Activated naive CD8-positive, alpha-beta T cell treated with anti-CD3 and anti-CD28 coated beads, Interleukin-2, amount 10 ng/mL, durations not matched to agents 7 days and 5 days (primary cell): ENCODE results near the gene SMAGP. TPM values are rescaled to one million over a fixed set of nuclear protein-coding genes. Genes with fewer than 3 reads are reported as not detected.

ENCODE experiments used
- ATAC-seq: fragments of 150-1000 bp; cut with Tn5 transposase; one replicate; pipeline ENCODE4 v1.10.0; 2021; ENCODE audit warnings: low read depth, moderate library complexity
- POLR2A ChIA-PET: fragments of 350-600 bp; sonication (Branson Sonifier 250); formaldehyde crosslinking; loops from one replicate; lab custom pipeline; 2021; ENCODE audit warnings: antibody characterized with exemption; lab: Charles Lee
- DNase-seq: peaks from one replicate; pipeline ENCODE4 v3.0.0; 2021
- H3K27ac Mint-ChIP-seq: one replicate; pipeline ENCODE4 v1.8.0; 2022; ENCODE audit warnings: mild to moderate bottlenecking, mixed read lengths
- H3K27me3 Mint-ChIP-seq: one replicate; pipeline ENCODE4 v1.8.0; 2022; ENCODE audit warnings: mild to moderate bottlenecking, moderate library complexity, mixed read lengths
- H3K36me3 Mint-ChIP-seq: one replicate; pipeline ENCODE4 v1.8.0; 2021; ENCODE audit warnings: mild to moderate bottlenecking, mixed read lengths
- H3K4me1 Mint-ChIP-seq: one replicate; pipeline ENCODE4 v1.8.0; 2021; ENCODE audit warnings: mixed read lengths
- H3K4me3 Mint-ChIP-seq: one replicate; pipeline ENCODE4 v1.8.0; 2022; ENCODE audit warnings: mild to moderate bottlenecking, moderate library complexity, mixed read lengths
- H3K9me3 Mint-ChIP-seq: one replicate; pipeline ENCODE4 v1.8.0; 2021; ENCODE audit warnings: mixed read lengths
- total RNA-seq, 2 experiments: library from RNA; stranded (reverse); gene quantifications; one replicate each; pipeline ENCODE4 v1.2.3, GENCODE V29; 2021

The SMAGP gene
- total RNA-seq, 2 experiments from 2014 or later, result 4.1 to 5.6 TPM

GRCh38 chr12:51247523-51248206 is 22.6 kb downstream of the SMAGP start:
- no peaks in the 10 kb centered on the region for H3K27me3 Mint-ChIP-seq
- ATAC-seq (no peak), DNase-seq (no peak)
- H3K36me3 Mint-ChIP-seq, result peaks cover 12% of the 10 kb centered on the region
- POLR2A ChIA-PET, result no interaction called here
- H3K4me3 Mint-ChIP-seq, result peak overlapping the region; percentile 53
- peaks cover 33% of the 10 kb centered on the region for H3K4me1 Mint-ChIP-seq
- no peaks in the 10 kb centered on the region for H3K9me3 Mint-ChIP-seq
- peak overlapping the region; percentile 68 for H3K27ac Mint-ChIP-seq

GRCh38 chr12:51246254-51246853 is 23.9 kb downstream of the SMAGP start:
- peaks cover 38% of the 10 kb centered on the region for H3K4me1 Mint-ChIP-seq
- POLR2A ChIA-PET, result interaction anchor here (0.6 to 0.9 kb wide), 2 partner anchors 94 to 577 kb away, joined by 3 to 4 read pairs; no protein-coding TSS in a partner anchor
- peak overlapping the region; percentile 84 for H3K27ac Mint-ChIP-seq
- H3K4me3 Mint-ChIP-seq, result peak overlapping the region; percentile 65
- DNase-seq (no peak), ATAC-seq (peak; percentile 85)
- no peaks in the 10 kb centered on the region for H3K9me3 Mint-ChIP-seq
- H3K36me3 Mint-ChIP-seq, result peaks cover 17% of the 10 kb centered on the region
- H3K27me3 Mint-ChIP-seq, result no peaks in the 10 kb centered on the region

- H3K36me3 Mint-ChIP-seq, result peaks cover 19% of the 10 kb centered on the region
- H3K4me3 Mint-ChIP-seq, result peak overlapping the region; percentile 65
- H3K4me1 Mint-ChIP-seq, result peaks cover 43% of the 10 kb centered on the region
- H3K9me3 Mint-ChIP-seq, result no peaks in the 10 kb centered on the region
- POLR2A ChIA-PET, result interaction anchor here (0.6 to 0.9 kb wide), 2 partner anchors 95 to 576 kb away, joined by 3 to 4 read pairs; no protein-coding TSS in a partner anchor
- ATAC-seq (no peak), DNase-seq (no peak)
- peak overlapping the region; percentile 84 for H3K27ac Mint-ChIP-seq
- no peaks in the 10 kb centered on the region for H3K27me3 Mint-ChIP-seq
Observed at GRCh38 chr12:51245476-51246253, 24.6 kb downstream of the SMAGP start.

- Mint-ChIP-seq H3K27me3 (no peaks in the 10 kb centered on the region), H3K4me3 (no peak overlapping the region), H3K27ac (peak overlapping the region; percentile 33), H3K36me3 (peaks cover 26% of the 10 kb centered on the region), H3K4me1 (peaks cover 53% of the 10 kb centered on the region), H3K9me3 (no peaks in the 10 kb centered on the region)
- no peak for DNase-seq
- no peak for ATAC-seq
- POLR2A ChIA-PET, result interaction anchor here (0.7 to 1.7 kb wide), 4 partner anchors 11 to 733 kb away, joined by 3 to 5 read pairs (median 4); partner anchors contain the start of gene SMAGP
Observed at GRCh38 chr12:51244269-51244668, 25.9 kb downstream of the SMAGP start.

- no peaks in the 10 kb centered on the region for H3K9me3 Mint-ChIP-seq
- DNase-seq (no peak), ATAC-seq (no peak)
- POLR2A ChIA-PET, result interaction anchor here (0.6 to 1.7 kb wide), 4 partner anchors 8 to 179 kb away, joined by 3 to 5 read pairs (median 4); partner anchors contain the start of gene POU6F1
- peaks cover 27% of the 10 kb centered on the region for H3K36me3 Mint-ChIP-seq
- peaks cover 55% of the 10 kb centered on the region for H3K4me1 Mint-ChIP-seq
- no peak overlapping the region for H3K4me3 Mint-ChIP-seq
- H3K27me3 Mint-ChIP-seq, result no peaks in the 10 kb centered on the region
- H3K27ac Mint-ChIP-seq, result peak overlapping the region; percentile 44
Observed at GRCh38 chr12:51242876-51243275, 27.3 kb downstream of the SMAGP start.

GRCh38 chr12:51242120-51242519 is 28.1 kb downstream of the SMAGP start:
- DNase-seq (no peak), ATAC-seq (no peak)
- no peaks in the 10 kb centered on the region for H3K9me3 Mint-ChIP-seq
- H3K4me1 Mint-ChIP-seq, result peaks cover 50% of the 10 kb centered on the region
- peaks cover 27% of the 10 kb centered on the region for H3K36me3 Mint-ChIP-seq
- no peak overlapping the region for H3K27ac Mint-ChIP-seq
- POLR2A ChIA-PET, result interaction anchor here (0.6 kb wide), 1 partner anchor 692 kb away, joined by 7 read pairs; no protein-coding TSS in a partner anchor
- H3K27me3 Mint-ChIP-seq, result no peaks in the 10 kb centered on the region
- no peak overlapping the region for H3K4me3 Mint-ChIP-seq

- Mint-ChIP-seq H3K4me3 (peak overlapping the region; percentile 98), H3K27ac (no peak overlapping the region), H3K36me3 (peaks cover 23% of the 10 kb centered on the region), H3K9me3 (no peaks in the 10 kb centered on the region), H3K4me1 (peaks cover 43% of the 10 kb centered on the region), H3K27me3 (no peaks in the 10 kb centered on the region)
- POLR2A ChIA-PET, result interaction anchor here (1.2 to 3.9 kb wide), 2 partner anchors 24 to 159 kb away, joined by 3 to 46 read pairs; partner anchors contain the start of gene POU6F1
- ATAC-seq (no peak), DNase-seq (no peak)
Observed at GRCh38 chr12:51240971-51241370, 29.2 kb downstream of the SMAGP start.

- no peaks in the 10 kb centered on the region for H3K9me3 Mint-ChIP-seq
- no peaks in the 10 kb centered on the region for H3K27me3 Mint-ChIP-seq
- ATAC-seq (peak; percentile 95), DNase-seq (peak; percentile 93)
- peak within 1 kb of the TSS; percentile 100 for H3K27ac Mint-ChIP-seq
- peaks cover 36% of the 10 kb centered on the region for H3K4me1 Mint-ChIP-seq
- H3K4me3 Mint-ChIP-seq, result peak within 1 kb of the TSS; percentile 98
- POLR2A ChIA-PET, result interaction anchor here (0.7 to 3.9 kb wide), 27 partner anchors 9 to 1594 kb away, joined by 3 to 46 read pairs (median 5); partner anchors contain the start of genes ATF1, BIN2, CSRNP2 and POU6F1
- peaks cover 20% of the 10 kb centered on the region for H3K36me3 Mint-ChIP-seq
Observed at GRCh38 chr12:51238510-51239334, 31.5 kb downstream of the SMAGP start, which contains the start of gene DAZAP2. DAZAP2 (plus strand) TSS chr12:51238826; CDS start chr12:51238908, 82 bp downstream.

- Mint-ChIP-seq H3K27ac (peak overlapping the region; percentile 100), H3K4me3 (peak overlapping the region; percentile 98), H3K36me3 (peaks cover 19% of the 10 kb centered on the region), H3K4me1 (peaks cover 35% of the 10 kb centered on the region), H3K27me3 (no peaks in the 10 kb centered on the region), H3K9me3 (no peaks in the 10 kb centered on the region)
- ATAC-seq, result peak; percentile 7
- POLR2A ChIA-PET, result interaction anchor here (0.7 to 3.9 kb wide), 24 partner anchors 8 to 1593 kb away, joined by 3 to 46 read pairs (median 5); partner anchors contain the start of genes ATF1, BIN2, CSRNP2 and POU6F1
- no peak for DNase-seq
Observed at GRCh38 chr12:51238037-51238509, 32.1 kb downstream of the SMAGP start.

GRCh38 chr12:51234530-51234929 is 35.7 kb downstream of the SMAGP start:
- Mint-ChIP-seq H3K27me3 (no peaks in the 10 kb centered on the region), H3K9me3 (no peaks in the 10 kb centered on the region), H3K4me3 (no peak overlapping the region), H3K36me3 (peaks cover 1% of the 10 kb centered on the region), H3K27ac (no peak overlapping the region), H3K4me1 (peaks cover 15% of the 10 kb centered on the region)
- ATAC-seq (no peak), DNase-seq (no peak)
- POLR2A ChIA-PET, result no interaction called here

GRCh38 chr12:51232642-51233041 is 37.6 kb downstream of the SMAGP start:
- no peak for ATAC-seq
- no peak overlapping the region for H3K27ac Mint-ChIP-seq
- POLR2A ChIA-PET, result no interaction called here

More at GRCh38 chr12:51232642-51233041, 37.6 kb downstream of the SMAGP start:
- no peaks in the 10 kb centered on the region for H3K36me3 Mint-ChIP-seq
- H3K27me3 Mint-ChIP-seq, result no peaks in the 10 kb centered on the region
- no peak overlapping the region for H3K4me3 Mint-ChIP-seq
- H3K4me1 Mint-ChIP-seq, result peaks cover 9% of the 10 kb centered on the region
- DNase-seq, result no peak
- no peaks in the 10 kb centered on the region for H3K9me3 Mint-ChIP-seq
